Stomach smooth muscle (tissue), 2 donors: ENCODE measurements around the gene EIF4E.

Experiments
- H3K27ac ChIP-seq: one replicate; pipeline ENCODE4 v1.7.0; 2013; ENCODE audit warnings: mild to moderate bottlenecking, low read length, inconsistent platforms
- H3K27me3 ChIP-seq, 2 donors: one replicate each; pipeline ENCODE4 v1.7.0; 2013; ENCODE audit warnings: low read length in 2 of 2; ENCODE audit not compliant: insufficient read depth in 2 of 2, control insufficient read depth in 1 of 2
- H3K36me3 ChIP-seq, 2 donors: one replicate each; pipeline ENCODE4 v1.7.0; 2013; ENCODE audit warnings: low read length in 2 of 2; ENCODE audit not compliant: control insufficient read depth in 2 of 2, insufficient read depth in 2 of 2
- H3K4me1 ChIP-seq: one replicate; pipeline ENCODE4 v1.7.0; 2013; ENCODE audit warnings: low read length; ENCODE audit not compliant: control insufficient read depth, insufficient read depth
- H3K4me3 ChIP-seq, 2 donors: one replicate each; pipeline ENCODE4 v1.7.0; 2013; ENCODE audit warnings: low read length in 2 of 2
- H3K9ac ChIP-seq, 2 donors: one replicate each; pipeline ENCODE4 v1.7.0; 2013; ENCODE audit warnings: low read length in 2 of 2, mild to moderate bottlenecking in 1 of 2
- H3K9me3 ChIP-seq, 2 donors: one replicate each; pipeline ENCODE4 v1.7.0; 2013; ENCODE audit warnings: low read length in 2 of 2; ENCODE audit not compliant: control insufficient read depth in 2 of 2
- donor health status: healthy.
- donor health status: Pancreatic carcinoma.

The EIF4E gene, protein sequence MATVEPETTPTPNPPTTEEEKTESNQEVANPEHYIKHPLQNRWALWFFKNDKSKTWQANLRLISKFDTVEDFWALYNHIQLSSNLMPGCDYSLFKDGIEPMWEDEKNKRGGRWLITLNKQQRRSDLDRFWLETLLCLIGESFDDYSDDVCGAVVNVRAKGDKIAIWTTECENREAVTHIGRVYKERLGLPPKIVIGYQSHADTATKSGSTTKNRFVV

GRCh38 chr4:98928505-98929340 lies at the start of gene EIF4E:
Gene EIF4E, minus strand, starts transcription at chr4:98929133. Its CDS starts 21 bp downstream, at chr4:98929112.
- Histone ChIP-seq H3K27ac (peak within 1 kb of the TSS; percentile 90), H3K9me3 (no peaks in the 10 kb centered on the region), H3K4me1 (peaks cover 6% of the 10 kb centered on the region), H3K4me3 (peak within 1 kb of the TSS; percentile 92 to 97), H3K27me3 (no peaks in the 10 kb centered on the region), H3K36me3 (no peaks in the 10 kb centered on the region), H3K9ac (peak within 1 kb of the TSS; percentile 87 to 95)

DNA sequence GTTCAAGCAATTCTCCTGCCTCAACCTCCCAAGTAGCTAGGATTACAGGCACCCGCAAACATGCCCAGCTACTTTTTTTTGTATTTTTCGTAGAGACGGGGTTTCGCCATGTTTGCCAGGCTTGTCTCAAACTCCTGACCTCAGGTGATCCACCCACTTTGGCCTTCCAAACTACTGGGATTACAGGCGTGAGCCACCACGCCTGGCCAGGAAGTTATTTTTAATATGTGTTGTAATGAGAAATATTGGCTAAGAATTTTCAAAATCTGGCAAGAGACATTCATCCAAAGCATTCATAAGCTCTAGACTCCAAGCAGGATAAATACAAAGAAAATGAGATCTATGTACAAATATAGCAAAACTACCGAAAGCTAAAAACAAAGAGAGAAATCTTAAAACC lies 48.6 kb upstream of the EIF4E start:
- Histone ChIP-seq H3K9me3 (no peaks in the 10 kb centered on the region), H3K4me1 (no peaks in the 10 kb centered on the region), H3K27ac (no peak overlapping the region), H3K4me3 (no peak overlapping the region), H3K36me3 (no peaks in the 10 kb centered on the region), H3K9ac (no peak overlapping the region), H3K27me3 (no peaks in the 10 kb centered on the region)

DNA sequence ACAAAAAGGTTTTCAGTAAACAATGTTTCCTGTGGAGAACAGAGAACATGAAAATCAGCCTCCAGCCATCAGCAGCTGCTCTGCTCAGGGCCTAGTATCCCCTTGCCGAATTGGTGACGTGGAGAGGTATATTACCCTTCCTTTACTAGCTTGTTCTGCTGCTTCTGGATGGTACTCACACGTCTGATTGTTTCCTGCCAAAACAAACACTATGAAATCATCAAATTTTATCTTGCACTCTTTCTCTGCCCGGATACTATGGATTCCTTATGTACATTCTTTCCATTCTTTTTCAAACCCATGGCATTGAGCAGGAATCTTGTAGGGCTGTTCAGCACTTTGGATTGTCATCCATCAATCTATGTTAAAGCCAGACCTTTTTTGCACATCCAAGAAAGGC lies 47.8 kb upstream of the EIF4E start:
- H3K9ac ChIP-seq, result no peak overlapping the region
- no peaks in the 10 kb centered on the region for H3K4me1 ChIP-seq
- H3K36me3 ChIP-seq, result no peaks in the 10 kb centered on the region
- H3K9me3 ChIP-seq, result no peaks in the 10 kb centered on the region
- H3K4me3 ChIP-seq, result no peak overlapping the region
- no peaks in the 10 kb centered on the region for H3K27me3 ChIP-seq
- no peak overlapping the region for H3K27ac ChIP-seq

GRCh38 chr4:98969878-98970785 lies 41.2 kb upstream of the EIF4E start:
- H3K27ac ChIP-seq, result no peak overlapping the region
- H3K36me3 ChIP-seq, result no peaks in the 10 kb centered on the region
- no peak overlapping the region for H3K4me3 ChIP-seq
- H3K9ac ChIP-seq, result no peak overlapping the region
- no peaks in the 10 kb centered on the region for H3K27me3 ChIP-seq
- no peaks in the 10 kb centered on the region for H3K9me3 ChIP-seq
- H3K4me1 ChIP-seq, result no peaks in the 10 kb centered on the region

DNA sequence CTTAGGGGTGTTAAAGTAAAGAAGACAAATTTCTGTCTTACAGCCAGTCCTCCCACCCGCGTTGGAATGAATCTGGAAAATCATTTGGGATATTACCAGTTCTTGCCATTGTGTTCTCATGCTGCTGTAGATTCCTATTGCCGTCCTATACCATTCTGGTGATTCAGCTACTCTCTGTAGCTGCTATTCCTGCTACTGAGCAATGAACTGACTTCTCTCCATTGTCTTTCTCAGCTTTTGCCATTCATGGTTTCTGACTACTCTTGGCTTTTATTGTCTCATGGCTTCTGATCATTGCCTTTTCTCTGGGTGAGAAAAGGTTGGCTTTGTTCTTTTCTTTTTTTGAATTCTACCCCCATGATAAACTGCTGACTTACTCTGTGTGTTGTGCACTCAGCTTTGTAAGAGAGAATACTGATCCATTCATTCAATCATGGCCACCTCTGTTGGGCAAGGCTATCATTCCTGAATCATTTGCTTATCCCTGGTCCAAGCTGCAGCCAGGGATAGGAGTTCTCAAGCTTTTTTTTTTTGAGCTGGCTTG lies 38.9 kb upstream of the EIF4E start:
- Histone ChIP-seq H3K9ac (no peak overlapping the region), H3K27me3 (no peaks in the 10 kb centered on the region), H3K4me3 (no peak overlapping the region), H3K9me3 (no peaks in the 10 kb centered on the region), H3K27ac (no peak overlapping the region), H3K4me1 (no peaks in the 10 kb centered on the region), H3K36me3 (no peaks in the 10 kb centered on the region)

GRCh38 chr4:98966926-98967325 lies 38.0 kb upstream of the EIF4E start:
- H3K27ac ChIP-seq, result no peak overlapping the region
- no peaks in the 10 kb centered on the region for H3K9me3 ChIP-seq

DNA sequence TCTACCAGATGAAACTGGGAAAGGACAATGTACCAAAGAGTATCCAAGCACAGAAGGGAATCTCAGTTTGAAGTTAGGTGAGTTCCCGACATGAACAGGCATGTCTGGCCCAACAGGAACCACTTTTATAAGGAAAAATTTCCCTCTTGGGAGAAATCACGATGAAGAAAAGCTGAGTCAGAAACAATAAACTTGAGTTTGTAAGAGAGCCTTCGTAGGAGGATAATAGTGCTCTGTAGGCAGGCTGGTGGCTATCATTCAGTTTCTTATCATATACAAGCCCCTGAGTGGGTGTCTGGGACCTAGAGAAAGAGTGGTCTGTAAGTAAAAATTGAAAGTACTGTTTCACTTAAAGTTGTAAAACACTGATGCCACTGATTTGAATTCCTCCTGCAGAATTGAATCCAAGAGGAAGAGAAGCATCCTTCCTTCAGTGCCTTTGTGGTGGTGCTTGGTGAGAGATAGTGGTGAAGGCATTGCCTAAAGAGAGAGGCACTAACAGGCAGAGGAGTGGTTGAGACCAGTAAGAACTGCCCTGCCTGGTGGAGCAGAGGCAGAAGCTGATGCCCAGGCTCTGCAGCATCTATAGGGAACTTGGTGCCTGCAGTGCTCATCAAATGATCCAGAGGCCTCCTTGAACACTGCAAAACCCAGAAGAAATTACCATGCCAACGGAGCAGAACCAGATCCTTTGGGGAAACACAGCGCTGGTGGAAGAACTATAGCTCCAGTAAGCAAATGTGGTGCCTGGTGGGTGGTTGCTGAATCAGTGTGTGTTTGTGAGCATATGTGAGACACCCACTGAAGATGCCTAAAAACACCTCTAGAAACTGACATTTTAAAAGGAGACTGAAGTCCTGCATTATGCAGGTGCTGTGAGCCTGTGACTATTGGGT lies 34.9 kb upstream of the EIF4E start:
- Histone ChIP-seq H3K27ac (no peak overlapping the region), H3K4me3 (no peak overlapping the region), H3K9ac (no peak overlapping the region), H3K4me1 (no peaks in the 10 kb centered on the region), H3K36me3 (no peaks in the 10 kb centered on the region), H3K27me3 (no peaks in the 10 kb centered on the region), H3K9me3 (no peaks in the 10 kb centered on the region)

More at GRCh38 chr4:98966926-98967325, 38.0 kb upstream of the EIF4E start:
- Histone ChIP-seq H3K9ac (no peak overlapping the region), H3K36me3 (no peaks in the 10 kb centered on the region), H3K4me3 (no peak overlapping the region), H3K27me3 (no peaks in the 10 kb centered on the region), H3K4me1 (no peaks in the 10 kb centered on the region)

DNA sequence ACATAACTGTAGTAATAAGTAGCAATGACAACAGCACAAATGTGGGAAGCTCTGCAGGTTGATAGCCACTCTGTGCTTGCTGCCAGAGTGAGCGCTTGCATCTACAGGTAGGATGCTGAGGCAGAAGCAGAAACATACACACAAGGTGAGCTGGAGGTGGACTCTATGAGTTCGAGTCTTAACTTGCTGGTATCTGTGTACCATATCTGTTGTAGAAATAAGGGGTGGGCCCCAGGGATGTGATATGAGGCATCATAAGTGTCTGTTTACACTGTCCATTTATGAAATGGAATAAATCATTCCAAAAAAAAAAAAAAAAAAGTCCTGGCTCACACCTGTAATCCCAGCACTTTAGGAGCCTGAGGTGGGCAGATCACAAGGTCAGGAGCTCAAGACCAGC lies 32.8 kb upstream of the EIF4E start:
- no peak overlapping the region for H3K4me3 ChIP-seq
- no peak overlapping the region for H3K9ac ChIP-seq
- H3K9me3 ChIP-seq, result no peaks in the 10 kb centered on the region
- no peaks in the 10 kb centered on the region for H3K4me1 ChIP-seq
- no peak overlapping the region for H3K27ac ChIP-seq
- H3K27me3 ChIP-seq, result no peaks in the 10 kb centered on the region
- no peaks in the 10 kb centered on the region for H3K36me3 ChIP-seq

GRCh38 chr4:98959411-98959810 lies 30.5 kb upstream of the EIF4E start:
- no peaks in the 10 kb centered on the region for H3K27me3 ChIP-seq
- H3K9ac ChIP-seq, result no peak overlapping the region
- no peaks in the 10 kb centered on the region for H3K9me3 ChIP-seq
- no peaks in the 10 kb centered on the region for H3K36me3 ChIP-seq
- H3K4me1 ChIP-seq, result no peaks in the 10 kb centered on the region
- H3K27ac ChIP-seq, result no peak overlapping the region
- H3K4me3 ChIP-seq, result no peak overlapping the region

- Histone ChIP-seq H3K36me3 (no peaks in the 10 kb centered on the region), H3K4me1 (no peaks in the 10 kb centered on the region), H3K27me3 (no peaks in the 10 kb centered on the region), H3K9me3 (no peaks in the 10 kb centered on the region), H3K4me3 (no peak overlapping the region), H3K27ac (no peak overlapping the region), H3K9ac (no peak overlapping the region)
These were observed 29.1 kb upstream of the EIF4E start for GRCh38 chr4:98958065-98958464.
